Bronchial epithelial cell (primary cell): ENCODE results near the gene DLG3. TPM values are rescaled to one million over a fixed set of nuclear protein-coding genes. Genes with fewer than 3 reads are reported as not detected.

Experiments
- DNase-seq: peaks from one replicate; pipeline ENCODE4 v3.0.0-alpha.2; 2010; ENCODE audit warnings: low read depth
- FAIRE-seq: peaks from 2 replicates; lab custom pipeline; 2011; peaks lifted over from hg19 to GRCh38; lab: Jason Lieb, UNC
- H3K27me3 ChIP-seq: 2 replicates; pipeline ENCODE4 v1.5.1; 2011; ENCODE audit warnings: low read length; ENCODE audit not compliant: control insufficient read depth, insufficient read depth
- H3K36me3 ChIP-seq: 2 replicates; pipeline ENCODE4 v1.5.1; 2011; ENCODE audit warnings: low read length; ENCODE audit not compliant: control insufficient read depth, insufficient read depth
- H3K4me3 ChIP-seq: 2 replicates; pipeline ENCODE4 v1.5.1; 2011; ENCODE audit warnings: mild to moderate bottlenecking, low read depth, low read length, control low read depth
- CTCF ChIP-seq: IDR thresholded peaks from 2 replicates; pipeline ENCODE4 v1.5.1; 2011; ENCODE audit warnings: mild to moderate bottlenecking, moderate library complexity, low read length, control low read depth, inconsistent platforms; ENCODE audit not compliant: insufficient read depth, severe bottlenecking
- total RNA-seq: library from RNA; depleted of rRNA; stranded (reverse); fragments of >200 nt; gene quantifications from 2 replicates; pipeline ENCODE4 v1.2.1, GENCODE V29; 2014

Gene DLG3
- total RNA-seq, 1 donor from 2014 or later, result 21.1 TPM

- TF ChIP-seq CTCF, result no peak
- FAIRE-seq (no peak), DNase-seq (no peak)
- Histone ChIP-seq H3K4me3 (no peak overlapping the region), H3K27me3 (no peaks in the 10 kb centered on the region), H3K36me3 (no peaks in the 10 kb centered on the region)
Observed at GRCh38 chrX:70456256-70456655, 11.6 kb downstream of the DLG3 start.

GRCh38 chrX:70461026-70461425 lies 16.4 kb downstream of the DLG3 start:
- no peak overlapping the region for H3K4me3 ChIP-seq
- no peaks in the 10 kb centered on the region for H3K36me3 ChIP-seq
- DNase-seq (no peak), FAIRE-seq (no peak)
- no peaks in the 10 kb centered on the region for H3K27me3 ChIP-seq
- TF ChIP-seq CTCF, result no peak

GRCh38 chrX:70464051-70464450 lies 19.4 kb downstream of the DLG3 start:
- Histone ChIP-seq H3K4me3 (no peak overlapping the region), H3K27me3 (no peaks in the 10 kb centered on the region), H3K36me3 (no peaks in the 10 kb centered on the region)
- FAIRE-seq, result no peak
- TF ChIP-seq CTCF, result no peak
- no peak for DNase-seq

GRCh38 chrX:70466968-70467367 lies 22.3 kb downstream of the DLG3 start:
- Histone ChIP-seq H3K27me3 (no peaks in the 10 kb centered on the region), H3K36me3 (no peaks in the 10 kb centered on the region), H3K4me3 (no peak overlapping the region)
- DNase-seq (no peak), FAIRE-seq (no peak)
- TF ChIP-seq CTCF, result no peak

GRCh38 chrX:70468709-70469108 lies 24.1 kb downstream of the DLG3 start:
- no peak for FAIRE-seq
- TF ChIP-seq CTCF, result no peak
- DNase-seq, result no peak
- no peaks in the 10 kb centered on the region for H3K27me3 ChIP-seq
- no peaks in the 10 kb centered on the region for H3K36me3 ChIP-seq
- H3K4me3 ChIP-seq, result no peak overlapping the region

- FAIRE-seq (peak; percentile 18), DNase-seq (peak; percentile 42)
- Histone ChIP-seq H3K4me3 (no peak overlapping the region), H3K36me3 (no peaks in the 10 kb centered on the region), H3K27me3 (no peaks in the 10 kb centered on the region)
- no peak for TF ChIP-seq CTCF
Observed at GRCh38 chrX:70470850-70471289, 26.2 kb downstream of the DLG3 start.
